ENCODE measurements around the gene GAS7. TPM values are rescaled to one million over a fixed set of nuclear protein-coding genes. Genes with fewer than 3 reads are reported as not detected.

Gene GAS7
- total RNA-seq = 2.8 and 16.0 TPM in 2 replicates

GRCh38 chr17:10198509-10199249 is at the start of gene GAS7:
Gene GAS7, minus strand, starts transcription at chr17:10198606.

GRCh38 chr17:9905078-9905415 is 293.4 kb downstream of the GAS7 start, which contains the start of gene RCVRN:
Gene RCVRN, minus strand, starts transcription at chr17:9905271. Its CDS starts 91 bp downstream, at chr17:9905180.

Other genes starting within 250 kb of the GAS7 start
- under 0.01 and 0.05 TPM in 2 replicates for gene MYH13, start 174.4 kb upstream of the GAS7 start, total RNA-seq
- gene MYH8, start 223.3 kb upstream of the GAS7 start, total RNA-seq = under 0.01 and 0.09 TPM in 2 replicates